ENCODE measurements around the gene VASH2.
"Not testable (repeated sequence)": the region's sequence is repeated elsewhere in the genome, so short reads cannot be mapped to it uniquely, and the experiment has no call there.

Gene VASH2

DNA sequence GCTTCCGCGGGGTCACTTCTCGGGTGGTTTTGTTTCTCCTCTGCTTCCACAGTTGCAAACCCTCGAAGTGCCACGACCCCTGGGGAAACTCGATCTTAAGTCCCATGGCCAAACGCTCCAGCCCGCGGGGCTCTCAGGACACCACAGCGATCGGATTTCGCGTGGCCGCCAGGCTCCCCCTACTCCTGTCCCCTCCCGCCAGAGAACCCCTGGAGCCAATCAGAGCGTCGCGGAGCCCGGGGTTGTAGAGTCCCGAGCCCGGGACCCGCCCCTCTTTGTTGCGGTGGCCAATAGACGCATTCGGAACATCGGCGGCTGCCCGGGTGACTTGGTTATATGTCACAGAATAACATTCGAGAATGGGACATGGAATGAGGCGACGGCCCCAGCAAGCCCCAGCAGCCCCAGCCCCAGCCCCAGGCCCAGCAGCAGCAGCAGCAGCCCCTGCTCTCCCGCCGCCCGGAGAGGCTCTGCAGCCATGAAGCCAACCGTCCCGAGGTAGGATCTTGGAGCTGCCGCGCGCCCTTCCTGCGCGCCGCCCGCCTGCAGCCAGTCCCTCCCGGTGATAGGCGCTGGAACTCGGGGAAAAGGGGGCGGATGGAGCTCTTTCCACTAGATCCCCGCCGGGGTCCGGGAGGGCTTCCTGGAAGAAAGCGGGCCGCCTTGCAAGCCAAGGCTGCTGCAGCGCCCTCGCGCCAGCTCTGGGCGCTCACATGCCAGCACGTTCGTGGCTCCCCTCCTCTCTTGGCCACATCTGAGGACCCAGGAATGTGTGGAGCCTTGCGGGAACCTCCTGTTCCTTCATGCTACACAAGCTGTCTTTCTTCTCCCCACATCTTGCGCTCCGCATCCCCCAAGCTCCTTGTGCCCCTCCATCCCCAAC lies at the start of gene VASH2:
TSS of gene VASH2 (plus strand) at position 299 of the 883 bp plus-strand sequence. CDS start 1,002 bp downstream, outside the sequence.
- DNase-seq = peak; percentile 76

DNA sequence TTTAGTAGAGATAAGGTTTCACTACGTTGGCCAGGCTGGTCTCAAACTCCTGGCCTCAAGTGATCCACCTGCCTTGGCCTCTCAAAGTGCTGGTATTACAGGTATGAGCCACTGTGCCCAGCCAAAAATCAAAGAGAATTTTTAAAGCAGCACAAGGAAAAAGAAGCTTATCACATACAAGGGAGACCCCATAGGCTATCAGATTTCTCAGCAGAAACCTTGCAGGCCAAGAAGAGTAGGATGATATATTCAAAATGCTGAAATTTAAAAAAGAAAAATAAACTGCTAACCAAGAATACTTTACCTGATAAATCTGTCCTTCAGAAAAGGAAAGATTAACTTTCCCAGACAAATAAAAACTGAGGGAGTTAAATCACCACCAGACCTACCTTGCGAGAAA lies 49.1 kb upstream of the VASH2 start:
- DNase-seq = no peak

DNA sequence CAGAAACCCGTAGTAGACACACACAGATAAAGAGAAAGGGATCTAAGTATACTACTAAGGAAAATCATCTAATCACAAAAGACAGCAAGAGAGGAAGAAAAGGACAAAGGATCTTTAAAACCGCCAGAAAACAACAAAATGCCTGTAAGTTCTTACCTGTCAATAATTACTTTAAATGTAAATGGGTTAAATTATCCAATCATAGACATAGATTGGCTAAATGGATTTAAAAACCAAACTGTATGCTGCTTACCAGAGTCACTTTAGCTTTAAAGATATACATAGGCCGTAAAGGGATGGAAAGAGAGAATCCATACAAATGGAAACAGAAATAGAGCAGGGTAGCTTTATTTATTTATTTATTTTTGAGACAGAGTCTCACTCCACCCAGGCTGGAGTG lies 48.3 kb upstream of the VASH2 start:
- DNase-seq = no peak

DNA sequence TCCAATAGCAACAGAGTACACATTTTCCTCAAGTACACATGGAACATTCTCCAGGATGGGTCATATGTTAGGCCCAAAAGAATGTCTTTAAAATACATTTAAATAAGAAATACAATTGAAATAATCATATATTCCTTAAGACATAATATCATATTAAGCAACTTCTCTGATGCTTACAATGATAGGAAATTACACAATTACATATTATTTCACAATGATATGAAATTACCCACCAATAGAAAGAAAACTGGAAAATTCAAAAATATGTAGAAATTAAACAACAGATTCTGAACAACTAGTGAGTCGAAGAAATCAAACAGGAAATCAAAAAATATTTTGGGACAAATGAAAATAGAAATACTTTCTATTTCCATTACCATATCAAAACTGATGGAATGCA lies 46.7 kb upstream of the VASH2 start:
- no peak for DNase-seq

DNA sequence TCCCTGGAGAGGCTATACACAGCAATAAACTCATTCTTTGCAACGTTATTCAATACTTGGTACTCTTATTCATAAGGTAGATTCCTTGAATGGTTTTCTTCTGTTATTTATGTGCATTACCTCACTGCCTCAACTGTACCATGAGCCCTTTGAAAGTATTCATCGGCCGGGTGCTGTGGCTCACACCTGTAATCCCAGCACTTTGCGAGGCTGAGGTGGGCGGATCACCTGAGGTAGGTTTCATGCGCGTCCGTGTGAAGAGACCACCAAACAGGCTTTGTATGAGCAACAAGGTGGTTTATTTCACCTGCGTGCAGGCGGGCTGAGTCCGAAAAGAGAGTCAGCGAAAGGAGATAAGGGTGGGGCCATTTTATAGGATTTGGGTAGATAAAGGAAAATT lies 42.3 kb upstream of the VASH2 start:
- not testable (repeated sequence) for DNase-seq

DNA sequence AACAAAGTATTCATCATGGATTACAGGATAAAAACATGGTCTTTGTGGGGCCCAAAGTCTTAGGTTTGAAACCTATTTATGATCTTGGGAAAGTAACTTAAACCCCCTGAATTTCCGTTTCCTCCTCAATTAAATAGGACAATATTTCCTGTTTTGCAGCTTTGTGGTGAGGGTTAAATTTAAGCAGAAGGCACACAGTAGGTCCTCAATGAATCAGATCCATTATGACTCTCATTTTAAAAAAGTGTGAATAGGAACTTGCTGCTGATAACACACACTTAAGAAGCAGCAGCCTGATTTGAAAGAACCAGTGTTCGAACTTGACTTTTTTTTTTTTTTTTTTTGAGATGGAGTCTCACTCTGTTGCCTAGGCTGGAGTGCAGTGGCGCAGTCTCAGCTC lies 41.4 kb upstream of the VASH2 start:
- no peak for DNase-seq

DNA sequence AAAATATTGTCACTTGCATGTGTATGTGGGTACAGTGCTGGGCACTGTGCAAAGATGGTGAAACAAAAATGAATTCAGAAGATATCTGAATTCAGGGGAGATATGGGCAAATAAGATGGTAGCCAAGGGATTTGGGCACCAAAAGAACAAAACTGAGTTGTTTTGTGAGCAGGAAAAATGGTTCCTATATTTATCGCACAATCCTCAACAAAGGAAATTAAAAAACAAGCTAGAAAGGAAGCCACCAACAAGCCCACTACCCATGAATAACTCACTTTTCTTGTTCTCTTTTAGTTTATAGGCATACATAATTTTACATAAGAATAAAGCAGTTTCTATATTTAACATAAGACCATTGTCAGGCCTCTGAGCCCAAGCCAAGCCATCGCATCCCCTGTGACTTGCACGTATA lies 40.7 kb upstream of the VASH2 start:
- DNase-seq = no peak

DNA sequence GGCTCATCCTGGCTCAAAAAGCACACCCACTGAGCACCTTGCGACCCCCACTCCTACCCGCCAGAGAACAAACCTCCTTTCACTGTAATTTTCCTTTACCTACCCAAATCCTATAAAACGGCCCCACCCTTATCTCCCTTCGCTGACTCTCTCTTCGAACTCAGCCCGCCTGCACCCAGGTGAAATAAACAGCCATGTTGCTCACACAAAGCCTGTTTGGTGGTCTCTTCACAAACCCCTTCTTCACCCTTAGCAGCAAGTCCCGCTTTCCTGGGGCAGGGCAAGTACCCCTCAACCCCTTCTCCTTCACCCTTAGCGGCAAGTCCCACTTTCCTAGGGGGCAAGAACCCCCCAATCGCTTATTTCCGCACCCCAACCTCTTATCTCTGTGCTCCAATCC lies 40.1 kb upstream of the VASH2 start:
- DNase-seq = not testable (repeated sequence)

DNA sequence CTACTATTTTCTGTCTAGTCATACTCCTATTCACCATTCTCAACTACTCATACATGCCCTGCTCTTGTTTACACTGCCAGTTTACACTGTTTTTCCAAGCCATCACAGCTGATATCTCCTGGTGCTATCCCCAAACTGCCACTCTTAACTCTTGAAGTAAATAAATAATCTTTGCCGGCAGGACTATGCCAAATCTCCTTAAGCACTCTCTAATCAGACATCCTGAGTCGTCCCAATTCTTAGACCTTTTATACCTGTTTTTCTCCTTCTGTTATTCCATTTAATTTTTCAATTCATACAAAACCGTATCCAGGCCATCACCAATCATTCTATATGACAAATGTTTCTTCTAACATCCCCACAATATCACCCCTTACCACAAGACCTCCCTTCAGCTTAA lies 36.7 kb upstream of the VASH2 start:
- DNase-seq = not testable (repeated sequence)

DNA sequence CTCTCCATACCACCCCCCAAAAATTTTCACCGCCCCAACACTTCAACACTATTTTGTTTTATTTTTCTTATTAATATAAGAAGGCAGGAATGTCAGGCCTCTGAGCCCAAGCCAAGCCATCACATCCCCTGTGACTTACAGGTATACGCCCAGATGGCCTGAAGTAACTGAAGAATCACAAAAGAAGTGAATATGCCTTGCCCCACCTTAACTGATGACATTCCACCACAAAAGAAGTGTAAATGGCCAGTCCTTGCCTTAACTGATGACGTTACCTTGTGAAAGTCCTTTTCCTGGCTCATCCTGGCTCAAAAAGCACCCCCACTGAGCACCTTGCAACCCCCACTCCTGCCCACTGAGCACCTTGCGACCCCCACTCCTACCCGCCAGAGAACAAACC lies 36.2 kb upstream of the VASH2 start:
- not testable (repeated sequence) for DNase-seq

DNA sequence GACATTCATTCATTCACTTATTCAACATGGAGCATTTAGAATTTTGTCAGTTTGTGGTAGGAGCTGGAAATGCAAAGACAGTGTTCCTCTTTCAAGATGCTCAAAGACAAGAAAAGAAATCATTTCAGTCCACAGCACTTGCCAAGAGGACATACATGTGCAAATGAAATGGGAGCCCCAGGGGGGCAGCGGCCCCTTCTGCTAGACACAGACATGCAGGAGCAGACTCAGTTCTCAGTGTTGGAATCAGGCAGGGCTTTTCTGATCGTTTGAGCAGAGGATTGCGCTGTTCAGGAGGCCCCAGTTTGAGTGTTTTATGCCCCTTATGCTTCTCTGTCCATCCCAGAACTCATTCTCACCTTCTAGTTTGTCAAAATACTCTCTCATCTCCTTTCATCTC lies 35.6 kb upstream of the VASH2 start:
- no peak for DNase-seq

DNA sequence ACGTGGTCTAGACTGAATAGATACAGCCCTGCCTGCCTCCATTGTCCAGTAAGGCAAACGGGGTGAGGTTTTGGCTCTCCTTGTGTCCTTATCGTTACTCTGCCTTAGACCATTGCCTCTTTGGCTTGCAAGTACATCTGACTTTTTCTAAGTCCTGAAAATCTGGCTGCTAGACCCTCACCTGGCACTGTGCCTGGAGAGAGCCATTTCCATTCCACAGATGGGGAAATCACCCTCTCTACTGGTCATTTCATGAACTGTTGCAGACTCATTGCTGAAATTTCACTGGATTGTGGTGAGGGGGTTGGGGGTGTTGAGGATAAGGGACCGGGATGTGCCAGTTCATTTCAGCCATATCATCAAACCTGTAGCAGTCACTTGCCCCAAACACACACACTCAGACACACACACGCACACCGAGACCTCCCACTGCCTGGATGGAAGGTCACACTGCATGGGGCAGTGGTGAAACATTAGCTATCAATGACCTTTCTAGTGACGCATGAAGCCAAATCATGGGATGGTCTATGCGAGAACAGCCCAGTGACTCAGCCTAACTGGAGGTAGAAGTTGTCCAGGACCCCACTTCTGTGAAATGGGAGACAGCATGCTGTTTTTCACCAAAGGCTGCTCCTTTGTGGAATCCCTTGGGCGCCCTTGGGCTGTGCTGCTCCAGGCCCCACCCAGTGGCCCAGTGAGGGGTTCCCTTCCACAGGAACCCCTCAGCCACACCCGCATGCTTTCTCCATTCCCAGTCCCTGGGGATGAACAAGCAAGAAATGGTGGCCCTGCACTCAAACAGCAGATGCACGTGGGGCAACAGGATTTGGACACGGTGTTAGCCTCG lies 34.9 kb upstream of the VASH2 start:
- DNase-seq = peak; percentile 27

DNA sequence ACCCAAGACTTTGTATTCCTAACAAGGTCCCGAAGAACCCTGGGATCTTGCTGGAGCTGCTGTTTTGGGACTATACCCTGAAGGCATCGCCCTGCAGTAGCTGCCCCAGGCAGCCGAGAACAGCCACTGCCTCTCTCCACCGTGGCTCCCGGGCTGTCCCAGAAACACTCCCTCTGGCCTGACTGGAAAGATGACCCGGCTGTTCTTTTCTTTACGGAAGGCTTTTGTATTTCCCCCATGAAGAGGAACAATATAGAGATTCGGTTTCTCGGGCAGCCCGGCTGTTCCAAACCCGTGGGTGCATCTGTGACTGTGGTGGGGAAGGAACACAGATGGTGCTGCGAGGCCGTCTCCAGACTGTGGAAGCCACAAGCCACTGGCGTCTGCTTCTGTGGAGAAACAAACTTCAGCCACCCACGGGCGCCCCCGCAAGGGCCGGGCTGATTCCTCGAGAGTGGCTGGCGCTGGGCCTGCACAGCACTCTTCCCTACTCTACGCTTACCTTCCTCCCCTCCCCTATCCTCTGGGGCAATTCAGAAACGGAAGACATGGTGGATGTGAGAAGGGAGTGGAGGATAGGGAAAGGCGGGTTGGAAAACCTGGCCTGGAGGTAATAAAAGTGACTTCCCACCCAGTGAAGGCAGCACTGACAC lies 33.7 kb upstream of the VASH2 start:
- no peak for DNase-seq

DNA sequence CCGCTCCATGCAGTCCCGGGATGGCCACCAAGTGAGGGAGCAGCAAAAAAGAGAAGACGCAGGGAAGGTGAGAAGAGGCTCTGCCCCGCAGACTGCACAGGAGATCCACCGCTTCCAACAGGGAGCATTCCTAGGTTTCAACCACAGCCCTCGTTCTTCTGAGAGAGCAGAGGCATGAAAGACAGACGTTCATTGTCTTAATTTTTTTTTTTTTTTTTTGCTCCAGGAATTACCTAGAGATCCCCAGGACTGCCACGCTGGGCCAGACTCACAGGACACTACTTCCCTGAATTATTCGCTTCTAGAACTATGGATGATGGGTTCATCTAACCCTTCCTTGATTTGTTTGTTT lies 33.2 kb upstream of the VASH2 start:
- no peak for DNase-seq

DNA sequence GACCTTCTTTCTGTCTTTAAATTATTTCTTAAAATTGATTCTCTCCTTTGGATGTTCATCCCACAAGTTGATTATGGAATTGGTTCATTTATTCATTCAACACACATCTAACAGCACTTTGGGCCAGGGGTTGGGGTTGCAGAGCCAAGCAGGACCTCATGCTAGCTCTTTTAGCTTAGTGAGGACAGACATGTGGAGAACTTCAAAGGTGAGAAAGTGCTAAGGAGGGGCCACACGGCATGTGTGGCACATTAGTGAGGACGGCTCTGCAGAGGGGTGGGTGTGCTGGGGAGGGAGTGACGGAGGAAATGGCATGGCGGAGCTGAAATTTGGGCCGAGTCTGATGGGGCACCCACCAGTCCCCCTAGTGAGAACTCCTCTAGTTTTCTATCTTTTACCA lies 32.5 kb upstream of the VASH2 start:
- DNase-seq = no peak

DNA sequence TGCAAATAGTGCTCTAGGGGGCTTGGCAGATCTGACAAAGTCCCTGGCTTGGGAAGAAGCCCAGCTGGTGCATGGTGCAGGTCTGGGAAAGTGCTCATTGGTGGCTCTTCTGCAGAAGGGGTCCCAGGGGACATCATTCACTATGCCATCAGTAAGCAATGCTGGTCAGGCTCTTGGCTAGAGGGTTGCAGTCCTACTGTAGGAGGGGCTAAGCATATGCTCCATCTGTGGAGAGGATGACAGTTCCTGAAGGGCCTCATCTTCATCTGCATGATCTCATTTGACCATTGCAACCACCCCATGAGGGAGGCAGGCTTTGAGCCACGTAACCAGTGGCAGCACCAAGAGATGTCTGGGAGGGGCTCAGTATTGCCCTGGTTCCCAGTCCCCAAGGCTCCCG lies 31.5 kb upstream of the VASH2 start:
- DNase-seq = no peak

DNA sequence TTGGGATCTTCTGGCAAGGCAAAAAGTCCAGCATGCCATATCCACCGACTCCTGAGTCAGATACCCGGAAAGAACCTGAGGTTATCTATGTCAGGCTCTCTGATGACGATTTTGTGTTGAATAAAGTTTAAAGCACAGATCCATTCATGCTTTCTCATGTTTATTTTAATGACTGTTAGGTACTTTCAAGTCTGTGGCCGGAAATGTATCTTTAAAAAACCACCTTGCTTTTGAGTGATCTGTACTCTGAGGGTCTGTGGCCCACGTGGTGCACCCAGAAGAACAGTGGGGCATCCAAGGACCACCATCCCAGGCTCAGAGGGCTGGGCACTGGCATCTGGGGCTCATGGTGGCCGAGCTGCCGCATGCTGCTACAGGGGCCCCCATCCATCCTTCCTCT lies 30.1 kb upstream of the VASH2 start:
- DNase-seq = no peak

DNA sequence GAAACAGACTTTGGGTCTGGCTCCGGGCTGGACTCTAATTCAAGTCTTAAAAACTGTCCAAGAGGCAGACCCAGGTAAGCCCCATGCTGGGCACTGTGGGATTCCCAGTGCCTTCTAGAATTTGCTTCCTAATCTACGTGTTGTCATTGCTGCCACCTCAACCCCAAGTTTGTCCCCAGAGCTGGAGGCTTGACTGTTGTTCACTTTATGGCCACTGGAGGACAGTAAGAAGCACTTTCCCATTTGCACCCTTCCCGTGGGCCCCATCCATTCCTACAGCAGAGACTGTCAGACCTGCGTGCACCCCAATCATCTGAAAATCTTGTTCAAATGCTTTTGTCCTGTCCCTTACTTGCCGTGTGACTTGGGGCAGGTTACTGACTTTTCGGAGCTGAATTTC lies 29.4 kb upstream of the VASH2 start:
- DNase-seq = no peak

DNA sequence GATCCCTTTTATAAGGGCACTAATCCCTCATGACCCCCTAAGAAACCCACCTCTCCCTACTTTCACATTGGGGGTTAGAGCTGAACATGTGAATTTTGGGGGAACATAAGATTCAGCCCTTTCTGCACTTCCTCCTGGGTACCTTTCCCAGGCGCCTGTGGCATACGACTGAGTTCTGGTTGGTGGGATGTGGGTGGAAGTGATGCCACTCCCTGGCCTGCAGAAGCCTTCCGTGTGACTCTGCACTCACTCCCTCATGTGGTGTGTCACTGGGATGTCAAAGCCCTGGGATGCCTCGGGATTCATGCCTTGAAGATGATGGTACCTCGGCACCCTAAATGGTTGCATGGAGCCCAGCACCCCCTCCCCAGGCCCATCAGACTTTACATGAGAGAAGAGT lies 28.3 kb upstream of the VASH2 start:
- DNase-seq = no peak

DNA sequence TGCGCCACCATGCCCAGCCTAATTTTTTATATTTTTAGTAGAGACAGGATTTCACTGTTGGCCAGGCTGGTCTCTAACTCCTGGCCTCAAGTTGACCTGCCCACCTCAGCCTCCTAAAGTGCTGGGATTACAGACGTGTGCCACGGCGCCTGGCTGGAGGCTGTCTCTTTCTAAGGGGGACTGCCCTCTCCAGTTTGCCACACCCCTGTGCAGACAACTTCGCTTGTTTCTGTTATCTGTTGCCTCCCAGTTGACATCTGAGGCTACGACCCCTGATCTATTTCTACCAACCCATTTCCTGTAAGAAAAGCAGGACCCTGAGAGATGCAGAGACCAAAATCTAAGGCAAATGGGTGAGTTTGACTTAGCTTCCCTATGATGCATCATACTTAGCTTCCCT lies 24.0 kb upstream of the VASH2 start:
- DNase-seq = no peak

DNA sequence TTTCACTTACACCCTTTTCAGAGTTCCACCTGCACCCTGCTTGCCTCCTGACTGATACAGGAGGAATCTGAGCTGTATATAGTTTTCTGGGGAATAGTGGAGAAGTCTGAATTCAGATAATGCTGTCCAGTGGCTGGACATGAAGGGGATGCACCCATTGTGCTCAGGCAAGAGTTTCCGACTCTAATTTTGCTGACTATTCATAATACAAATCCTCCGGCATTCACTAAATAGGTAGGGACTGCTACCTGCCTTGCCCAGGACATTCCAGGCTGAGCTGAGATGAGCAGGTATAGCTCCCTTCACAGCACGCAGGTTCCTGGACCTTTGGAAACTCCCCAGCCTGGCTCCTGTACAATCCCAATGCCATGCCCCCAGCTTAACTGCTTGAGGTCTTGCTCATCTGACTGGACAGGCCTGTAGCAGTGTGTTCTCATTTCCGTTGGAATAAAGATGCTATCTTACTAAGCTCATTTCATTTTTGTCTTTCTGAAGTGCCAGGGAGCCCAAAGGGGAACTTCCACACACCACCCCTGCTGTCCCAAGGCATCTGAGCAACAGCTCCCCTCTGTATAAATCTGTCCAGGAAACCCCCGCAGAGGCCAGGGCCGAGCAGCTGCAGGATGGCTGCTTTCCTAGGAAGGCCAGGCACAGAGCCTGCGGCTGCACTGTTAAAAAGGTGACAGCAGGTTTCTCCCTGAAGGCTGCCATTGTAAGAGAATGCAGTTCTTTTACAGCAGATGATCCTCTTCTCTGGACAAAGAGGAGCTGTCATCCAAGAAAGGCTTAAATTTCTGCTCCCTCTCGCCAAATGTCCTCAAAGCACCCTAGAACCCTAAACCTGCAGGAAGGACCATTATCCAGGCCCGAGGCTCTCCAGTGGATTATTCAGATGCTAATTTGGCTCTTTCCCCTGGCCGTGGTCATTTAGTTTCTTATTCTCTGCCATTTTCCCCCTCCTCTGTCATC lies 21.7 kb upstream of the VASH2 start:
- no peak for DNase-seq

DNA sequence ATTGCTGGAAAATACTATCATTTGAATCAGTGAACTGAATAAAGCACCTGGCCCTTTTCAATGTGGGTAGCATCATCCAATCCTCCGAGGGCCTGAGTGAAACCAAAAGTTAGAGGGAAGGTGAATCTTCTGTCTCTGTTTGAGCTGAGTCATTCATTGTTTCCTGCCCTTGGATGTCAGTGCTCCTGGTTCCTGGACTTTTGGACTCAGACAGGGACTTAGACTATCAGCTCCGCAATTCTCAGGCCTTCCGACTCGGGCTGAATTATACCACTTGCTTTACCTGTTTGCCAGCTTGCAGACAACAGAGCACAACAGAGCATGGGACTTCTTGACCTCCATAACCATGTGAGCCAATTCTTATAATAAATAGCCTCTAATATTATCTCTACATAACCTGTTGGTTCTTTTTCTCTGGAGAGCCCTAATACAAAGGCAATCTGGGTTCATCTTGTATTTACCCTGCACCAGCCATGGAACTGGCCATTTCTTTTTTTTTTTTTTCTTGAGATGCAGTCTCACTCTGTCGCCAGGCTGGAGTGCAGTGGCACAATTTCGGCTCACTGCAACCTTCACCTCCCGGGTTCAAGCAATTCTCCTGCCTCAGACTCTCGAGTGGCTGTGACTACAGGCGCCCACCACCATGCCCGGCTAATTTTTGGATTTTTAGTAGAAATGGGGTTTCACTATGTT lies 19.2 kb upstream of the VASH2 start:
- DNase-seq = no peak

All from SHP77 treated with DMSO at 0.1 percent for 48 hours (cell line).